22Rv1 (cell line): ENCODE data around the gene SLC48A1.

Source experiments
- ZFX ChIP-seq: fragments of 450-650 bp; IDR thresholded peaks from 2 replicates; pipeline ENCODE4 v1.6.1; 2017; ENCODE audit warnings: antibody characterized with exemption, borderline replicate concordance
- TF ChIP-seq, protein P1 (sequence below): fragments of 450-650 bp; IDR thresholded peaks from 2 replicates; pipeline ENCODE4 v1.5.1; 2017; ENCODE audit warnings: mild to moderate bottlenecking

DNA sequence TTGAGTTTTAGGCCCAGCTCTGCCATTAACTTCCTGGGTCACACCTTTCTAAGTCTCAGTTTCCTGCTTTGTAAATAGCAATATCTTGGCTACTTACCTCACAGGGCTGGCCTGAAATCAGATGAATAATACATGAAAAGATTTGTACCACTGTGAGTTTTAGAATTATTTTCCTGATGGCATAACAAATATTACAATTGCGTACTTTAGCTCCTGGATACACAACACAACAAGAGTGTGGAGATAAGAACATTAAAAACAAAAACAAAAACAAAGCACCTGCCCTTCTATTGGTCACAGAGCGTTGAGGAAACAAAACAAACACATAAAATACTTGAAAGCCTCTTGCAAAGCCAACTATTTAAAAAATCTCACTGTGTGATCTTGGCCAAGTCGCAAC lies 51.6 kb downstream of the SLC48A1 start:
- TF ChIP-seq, protein P1, sequence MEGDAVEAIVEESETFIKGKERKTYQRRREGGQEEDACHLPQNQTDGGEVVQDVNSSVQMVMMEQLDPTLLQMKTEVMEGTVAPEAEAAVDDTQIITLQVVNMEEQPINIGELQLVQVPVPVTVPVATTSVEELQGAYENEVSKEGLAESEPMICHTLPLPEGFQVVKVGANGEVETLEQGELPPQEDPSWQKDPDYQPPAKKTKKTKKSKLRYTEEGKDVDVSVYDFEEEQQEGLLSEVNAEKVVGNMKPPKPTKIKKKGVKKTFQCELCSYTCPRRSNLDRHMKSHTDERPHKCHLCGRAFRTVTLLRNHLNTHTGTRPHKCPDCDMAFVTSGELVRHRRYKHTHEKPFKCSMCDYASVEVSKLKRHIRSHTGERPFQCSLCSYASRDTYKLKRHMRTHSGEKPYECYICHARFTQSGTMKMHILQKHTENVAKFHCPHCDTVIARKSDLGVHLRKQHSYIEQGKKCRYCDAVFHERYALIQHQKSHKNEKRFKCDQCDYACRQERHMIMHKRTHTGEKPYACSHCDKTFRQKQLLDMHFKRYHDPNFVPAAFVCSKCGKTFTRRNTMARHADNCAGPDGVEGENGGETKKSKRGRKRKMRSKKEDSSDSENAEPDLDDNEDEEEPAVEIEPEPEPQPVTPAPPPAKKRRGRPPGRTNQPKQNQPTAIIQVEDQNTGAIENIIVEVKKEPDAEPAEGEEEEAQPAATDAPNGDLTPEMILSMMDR = no peak
- TF ChIP-seq ZFX = no peak
